ENCODE measurements around the gene ETV6. TPM values are rescaled to one million over a fixed set of nuclear protein-coding genes. Genes with fewer than 3 reads are reported as not detected.

ETV6 gene
- total and polyA plus RNA-seq, 2 of the 8 experiments (the other 6 are each of a cell fraction or from before 2014, with no cell fraction given), result 5.5 to 23.9 TPM

- TF ChIP-seq YY1 (IDR thresholded peaks at IDR 0.05; ENCODE audit: low read depth, low read length), result no peak
These were observed 107.6 kb downstream of the ETV6 start (continued) for GRCh38 chr12:11757095-11757494.

Measured in H1 (cell line).